GM18867 (cell line): ENCODE results near the gene DUSP16.

Experiments
- ATAC-seq: cut with Tn5 transposase; IDR thresholded peaks from one replicate; pipeline ENCODE4 v1.9.1; 2021; ENCODE audit warnings: mild to moderate bottlenecking, moderate library complexity; ENCODE audit not compliant: unreplicated experiment

The DUSP16 gene

DNA sequence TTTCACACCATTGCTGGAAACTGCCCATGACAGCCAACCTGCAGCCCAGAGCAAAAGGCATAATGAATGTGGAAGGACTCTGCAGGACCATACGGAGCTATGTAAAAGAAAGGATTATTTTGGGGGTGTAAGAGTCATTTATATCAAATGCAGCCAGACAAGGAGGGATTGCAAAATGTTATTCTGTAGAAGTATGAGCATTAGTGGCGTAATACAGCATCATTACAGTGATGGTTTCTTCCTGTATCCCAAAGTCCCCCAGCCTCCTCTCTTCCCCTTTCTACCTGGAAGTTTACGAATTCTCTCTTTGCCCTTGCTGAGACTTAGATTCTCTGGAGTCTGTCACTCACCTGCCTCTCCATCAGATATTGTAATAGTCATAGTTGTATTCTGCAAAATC lies 115.9 kb downstream of the DUSP16 start:
- ATAC-seq, result no peak

DNA sequence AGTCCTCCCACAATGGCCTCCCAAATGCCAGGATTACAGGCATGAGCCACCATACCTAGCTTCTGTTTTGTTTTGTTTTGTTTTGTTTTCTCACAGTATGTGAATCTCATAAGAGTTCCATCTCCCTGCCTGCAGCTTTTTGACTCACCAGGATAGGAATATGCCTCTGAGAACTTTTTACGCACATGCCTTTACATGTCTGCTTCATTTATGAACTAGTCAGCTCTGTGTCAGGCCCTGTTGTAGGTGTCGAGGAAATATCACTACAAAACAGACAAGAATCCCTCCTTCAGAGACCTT lies 116.8 kb downstream of the DUSP16 start:
- ATAC-seq, result no peak

DNA sequence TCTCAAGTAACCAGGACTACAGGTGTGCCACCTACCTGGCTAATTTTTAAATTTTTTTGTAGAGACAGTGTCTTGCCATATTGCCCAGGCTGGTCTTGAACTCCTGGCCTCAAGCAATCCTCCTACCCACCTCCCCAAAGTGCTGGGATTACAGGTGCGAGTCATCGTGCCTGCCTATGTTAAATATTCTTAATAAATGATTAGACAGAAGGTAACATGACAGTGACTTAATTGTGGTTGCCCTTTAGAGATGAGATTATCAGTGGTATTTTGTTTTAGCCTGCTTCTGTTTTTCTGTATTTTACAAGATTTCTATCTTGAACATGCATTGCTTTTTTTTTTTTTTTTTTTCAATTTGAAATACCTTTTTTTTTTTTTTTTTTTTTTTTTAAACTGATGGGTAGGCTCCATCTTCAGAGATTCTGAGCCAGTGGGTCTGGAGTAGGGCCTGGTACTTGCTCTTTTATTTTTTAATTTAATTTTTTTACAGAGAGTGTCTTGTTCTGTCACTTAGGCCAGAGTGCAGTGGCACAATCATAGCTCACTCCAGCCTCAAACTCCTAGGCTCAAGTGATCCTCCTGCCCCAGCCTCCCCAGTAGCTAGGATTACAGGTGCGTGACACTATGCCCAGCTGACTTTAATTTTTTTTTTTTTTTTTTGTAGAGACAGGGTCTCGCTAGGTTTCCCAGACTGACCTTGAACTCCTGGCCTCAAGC lies 117.3 kb downstream of the DUSP16 start:
- ATAC-seq, result no peak

DNA sequence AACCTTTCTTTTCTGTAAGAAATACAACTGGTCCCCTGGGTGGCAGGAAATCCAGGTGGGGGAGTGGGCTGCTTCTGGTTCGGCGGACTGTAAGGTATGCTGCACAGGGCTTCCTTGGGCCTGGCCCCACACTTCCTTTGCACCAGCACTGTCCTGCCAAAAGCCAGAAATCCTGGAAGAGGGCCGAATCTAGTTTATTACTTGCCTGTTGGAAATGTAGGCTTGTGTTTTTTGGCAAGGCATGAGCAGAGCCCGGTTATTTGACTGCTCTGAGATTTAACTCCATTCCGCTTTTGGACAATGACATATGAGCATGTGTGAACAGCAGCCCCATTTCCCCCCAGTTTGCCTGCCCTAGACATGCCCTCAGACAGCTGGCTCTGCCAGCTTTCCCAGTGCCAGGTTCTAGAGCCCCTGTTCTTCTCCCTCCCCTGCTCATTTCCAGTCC lies 119.2 kb downstream of the DUSP16 start:
- no peak for ATAC-seq

DNA sequence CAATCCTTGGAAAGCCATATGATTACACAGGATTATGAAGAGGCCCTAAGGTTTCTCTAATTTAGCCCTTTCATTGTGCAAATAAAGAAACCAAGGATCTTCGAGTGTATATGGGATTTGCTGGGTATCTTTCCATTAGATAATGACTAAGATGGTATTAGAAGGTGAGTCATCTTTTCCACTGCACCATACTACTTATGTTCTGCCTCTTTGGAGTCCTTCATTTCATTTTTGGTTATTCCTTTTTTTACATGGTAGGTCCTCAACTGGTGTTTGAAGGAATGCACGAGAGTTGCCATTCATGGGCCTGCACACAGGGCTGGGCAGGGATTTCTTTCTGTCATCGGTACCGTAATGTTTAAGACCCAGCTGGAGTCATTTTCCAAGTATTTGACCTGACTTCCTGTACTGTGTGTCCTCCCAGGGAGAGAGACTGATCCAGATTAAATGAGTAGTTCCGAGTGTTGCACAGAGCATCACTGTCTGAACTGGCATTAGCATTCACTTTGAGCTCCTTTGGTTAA lies 120.1 kb downstream of the DUSP16 start:
- no peak for ATAC-seq

DNA sequence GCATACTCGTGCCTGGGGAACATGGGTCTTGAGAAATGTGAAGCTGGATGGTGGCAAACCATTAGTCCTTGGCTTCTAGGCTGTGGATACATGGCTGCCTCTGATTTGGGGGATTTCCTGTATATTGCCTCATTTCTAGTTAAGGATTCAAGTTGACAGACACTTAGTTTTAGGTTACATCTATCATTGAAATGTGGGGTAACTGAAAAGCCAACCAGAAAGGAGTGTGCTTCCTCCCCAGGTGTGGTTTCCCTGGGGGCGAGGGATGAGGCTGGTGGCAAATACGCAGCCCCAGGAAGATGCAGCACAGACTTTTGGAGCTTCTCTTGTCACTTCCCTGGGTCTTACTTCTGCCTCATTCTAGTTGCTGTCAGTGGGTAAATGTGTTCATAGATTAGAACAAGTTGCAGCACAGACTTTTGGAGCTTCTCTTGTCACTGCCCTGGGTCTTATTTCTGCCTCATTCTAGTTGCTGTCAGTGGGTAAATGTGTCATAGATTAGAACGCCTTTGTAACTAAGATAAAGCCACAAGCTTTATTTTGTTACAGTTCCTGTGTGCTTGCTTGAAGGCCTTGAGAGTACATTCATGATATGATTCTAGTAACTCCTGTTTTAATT lies 120.7 kb downstream of the DUSP16 start:
- no peak for ATAC-seq

DNA sequence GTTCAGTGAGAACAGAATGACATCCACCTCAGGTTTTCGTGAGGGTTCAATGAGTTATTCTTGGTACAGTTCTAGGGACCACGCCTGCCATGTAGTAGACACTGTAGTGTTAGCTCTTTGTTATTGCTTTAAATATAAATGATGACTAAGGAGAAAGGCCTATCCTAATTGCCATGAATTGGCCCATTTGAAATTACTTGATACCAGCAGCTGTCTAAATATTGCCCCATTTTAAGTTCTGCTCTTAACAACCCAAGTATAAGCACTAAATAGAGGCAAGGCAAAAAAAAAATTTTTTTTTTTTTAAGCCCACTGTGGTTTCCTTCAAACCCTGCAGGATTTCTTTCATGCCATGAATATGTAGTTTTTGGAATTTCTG lies 121.2 kb downstream of the DUSP16 start:
- no peak for ATAC-seq

DNA sequence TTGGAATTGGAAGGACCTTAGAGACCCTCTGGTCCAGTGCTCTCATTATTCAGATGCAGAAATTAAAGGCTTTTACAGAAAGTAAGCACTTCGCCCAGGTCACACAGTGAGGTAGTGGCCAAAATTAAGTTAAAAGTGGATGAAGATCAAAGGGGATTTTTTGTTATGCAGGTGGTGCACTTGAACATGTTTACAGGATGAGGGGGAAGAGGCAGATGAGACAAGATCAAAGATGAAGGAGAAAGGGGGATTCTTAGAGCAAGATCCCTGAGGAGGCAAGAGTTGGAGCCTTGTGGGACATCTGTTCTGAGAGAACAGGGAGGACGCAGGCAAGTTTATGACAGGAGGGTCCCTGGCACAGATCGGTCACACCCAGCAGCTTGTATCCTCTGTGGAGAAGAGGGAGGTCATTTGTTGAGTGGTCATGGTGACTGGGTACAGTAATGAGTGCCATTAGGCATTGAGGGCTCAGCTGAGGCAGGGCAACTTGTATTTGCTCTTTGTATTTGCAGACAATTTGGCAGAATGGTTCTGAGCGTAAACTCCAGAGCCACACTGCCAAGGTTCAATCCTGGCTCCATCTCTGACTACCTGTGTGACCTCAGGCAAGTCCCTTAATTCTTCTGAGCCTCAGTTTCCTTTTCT lies 121.8 kb downstream of the DUSP16 start:
- no peak for ATAC-seq

DNA sequence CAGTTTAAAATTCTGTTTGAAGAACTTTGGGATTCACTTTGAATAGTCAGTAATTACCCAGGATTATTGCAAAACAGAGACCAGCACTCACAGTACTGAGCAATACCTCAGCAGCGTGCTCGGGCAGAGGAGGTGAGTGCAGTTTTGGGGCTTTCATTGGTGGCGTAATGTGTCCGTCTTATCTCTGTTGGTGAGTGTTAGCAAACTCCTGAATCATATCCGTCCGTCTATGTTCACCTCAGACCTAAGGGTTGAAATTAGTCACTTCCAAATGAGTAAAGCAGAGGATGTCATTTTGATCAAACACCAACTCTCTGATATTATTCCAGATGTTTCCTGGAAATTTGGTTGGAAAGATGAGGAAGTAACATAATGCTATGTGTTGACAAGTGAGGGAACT lies 123.0 kb downstream of the DUSP16 start:
- ATAC-seq, result no peak

DNA sequence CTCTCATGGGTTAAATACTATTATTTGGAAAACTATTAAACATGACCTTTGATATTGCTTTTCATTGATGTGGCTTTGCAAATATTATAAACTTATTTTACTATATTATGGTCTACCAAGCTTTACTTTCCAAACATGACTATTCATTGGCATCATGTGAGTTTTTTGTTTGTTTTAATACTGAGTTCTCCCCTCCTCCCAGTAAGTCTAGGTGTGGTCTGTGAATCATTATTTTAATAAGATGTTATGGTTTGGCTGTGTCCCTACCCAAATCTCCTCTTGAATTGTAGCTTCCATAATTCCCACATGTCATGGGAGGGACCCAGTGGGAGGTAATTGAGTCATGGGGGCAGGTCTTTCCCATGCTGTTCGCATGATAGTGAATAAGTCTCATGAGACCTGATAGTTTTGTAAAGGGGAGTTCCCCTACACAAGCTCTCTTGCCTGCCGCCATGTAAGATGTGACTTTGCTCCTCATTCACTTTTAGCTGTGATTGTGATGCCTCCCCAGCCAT lies 125.8 kb downstream of the DUSP16 start:
- ATAC-seq, result no peak

DNA sequence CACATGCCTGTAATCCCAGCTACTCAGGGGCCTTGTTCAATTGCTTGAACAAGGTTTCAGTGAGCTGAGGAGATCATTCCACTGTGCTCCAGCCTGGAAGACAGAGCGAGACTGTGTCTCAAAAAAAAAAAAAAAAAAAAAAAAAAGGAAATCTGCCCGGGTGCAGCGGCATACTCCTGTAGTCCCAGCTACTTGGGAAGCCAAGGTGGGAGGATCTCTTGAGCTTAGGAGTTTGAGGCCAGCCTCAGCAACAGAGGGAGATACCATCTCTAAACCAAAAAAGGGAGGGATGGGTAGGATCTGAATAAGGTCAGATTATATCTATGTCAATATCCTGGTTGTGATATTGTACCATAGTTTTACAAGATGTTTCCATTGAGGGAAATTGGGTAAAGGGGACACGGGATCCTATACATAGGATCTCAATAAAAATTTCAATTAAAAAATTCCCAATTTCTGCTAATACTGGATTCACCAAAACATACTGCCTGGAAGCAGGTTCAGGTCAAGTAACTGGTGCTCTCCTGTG lies 129.4 kb downstream of the DUSP16 start:
- no peak for ATAC-seq

DNA sequence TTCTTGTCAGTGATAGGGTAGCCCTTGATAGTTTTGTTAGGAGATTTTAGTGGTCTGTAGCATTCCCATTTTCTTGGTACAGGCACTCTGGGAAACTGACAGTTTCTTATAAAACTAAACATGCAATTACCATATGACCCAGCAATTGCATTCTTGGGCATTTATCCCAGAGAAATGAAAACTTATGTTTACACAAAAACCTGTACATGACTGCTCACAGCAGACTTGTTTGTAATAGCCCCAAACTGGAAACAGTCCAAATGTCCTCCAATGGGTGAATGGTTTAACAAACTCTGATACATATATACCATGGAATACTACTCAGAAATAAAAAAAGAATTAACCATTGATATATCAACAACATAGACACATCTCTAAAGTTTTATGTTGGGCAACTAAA lies 130.3 kb downstream of the DUSP16 start:
- ATAC-seq, result no peak

DNA sequence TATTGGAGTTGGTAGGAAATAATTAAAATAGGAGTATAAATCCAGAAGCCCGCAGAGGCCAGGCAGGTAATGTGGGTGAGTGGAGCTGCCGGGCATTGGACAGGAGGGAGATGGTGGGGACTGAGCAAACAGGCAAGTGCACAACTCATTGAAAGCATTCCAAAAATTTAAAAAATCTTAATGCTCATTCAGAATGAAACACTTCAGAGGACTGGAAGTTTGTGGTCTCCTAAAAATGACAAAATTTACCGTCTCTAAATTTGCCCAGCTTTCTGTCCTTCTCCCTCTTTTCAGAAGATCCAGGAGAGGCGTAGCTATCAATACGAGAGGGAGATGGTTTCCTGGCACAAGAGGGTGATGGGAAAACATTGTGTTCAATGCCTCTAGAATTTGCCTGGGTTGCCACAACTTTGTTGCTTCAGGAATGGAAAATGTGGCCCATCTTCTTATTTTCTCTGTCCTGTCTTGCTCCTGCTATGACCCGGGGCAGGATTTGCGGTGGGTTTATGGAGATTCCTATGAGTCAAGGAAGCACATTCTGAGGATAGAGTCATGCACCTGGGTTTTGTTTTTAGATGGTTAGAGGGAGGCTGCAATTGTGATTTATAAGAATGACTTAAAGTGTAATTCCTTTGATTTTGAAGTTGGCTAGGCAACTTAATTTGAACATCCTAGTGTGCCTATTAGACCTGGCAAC lies 133.6 kb downstream of the DUSP16 start:
- no peak for ATAC-seq

DNA sequence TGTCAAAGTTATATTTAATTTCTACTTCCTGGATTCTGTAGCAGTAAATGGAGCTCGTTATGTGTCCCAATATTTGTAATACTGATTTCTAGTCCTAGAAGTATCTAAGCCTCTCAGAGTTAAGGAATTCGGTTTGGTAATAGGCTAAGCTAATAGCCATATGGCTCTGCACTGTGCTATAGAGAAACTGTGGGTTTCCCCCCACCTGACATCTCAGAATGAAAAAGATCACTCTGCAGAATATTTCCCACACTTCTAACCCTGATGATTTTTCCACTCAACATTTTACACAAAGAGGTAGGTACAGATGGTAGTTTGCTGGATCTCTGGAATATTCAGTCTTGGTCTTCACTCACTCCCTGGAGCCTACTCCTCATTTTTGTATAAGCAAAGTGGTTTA lies 134.6 kb downstream of the DUSP16 start:
- ATAC-seq, result no peak

DNA sequence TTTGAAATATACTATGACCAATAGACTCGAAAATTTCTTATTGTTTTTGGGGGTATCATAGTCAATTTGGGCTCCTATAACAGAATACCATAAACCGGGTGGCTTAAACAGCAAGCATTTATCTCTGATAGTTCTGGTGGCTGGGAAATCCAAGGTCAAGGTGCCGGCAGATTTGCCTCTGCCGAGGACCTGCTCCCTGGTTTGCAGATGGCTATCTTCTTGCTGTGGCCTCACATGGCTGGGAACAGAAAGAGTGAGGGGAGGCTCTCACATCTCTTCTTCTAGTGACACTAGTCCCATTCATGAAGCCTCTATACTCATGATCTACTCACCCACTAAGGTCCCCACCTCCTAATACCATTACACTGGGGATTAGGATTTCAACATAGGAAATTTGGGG lies 135.1 kb downstream of the DUSP16 start:
- no peak for ATAC-seq

DNA sequence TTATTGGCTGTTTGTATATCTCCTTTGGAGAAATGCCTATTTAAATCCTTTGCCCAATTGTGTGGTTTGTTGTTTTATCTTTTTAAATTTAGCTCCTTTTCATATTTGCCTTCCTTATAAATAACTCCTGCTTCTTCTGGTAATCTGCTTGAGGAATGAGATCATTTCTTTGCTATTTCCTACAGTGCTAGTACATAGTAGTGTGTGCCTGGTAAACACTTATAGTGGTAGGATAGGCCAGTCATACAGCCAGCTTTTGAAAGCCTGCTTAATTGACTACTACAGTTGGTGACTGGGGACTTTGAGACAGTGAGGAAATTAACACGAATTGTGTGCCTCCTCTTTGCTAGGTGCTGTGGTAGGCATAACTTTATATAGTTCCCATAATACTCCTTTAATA lies 137.0 kb downstream of the DUSP16 start:
- no peak for ATAC-seq

DNA sequence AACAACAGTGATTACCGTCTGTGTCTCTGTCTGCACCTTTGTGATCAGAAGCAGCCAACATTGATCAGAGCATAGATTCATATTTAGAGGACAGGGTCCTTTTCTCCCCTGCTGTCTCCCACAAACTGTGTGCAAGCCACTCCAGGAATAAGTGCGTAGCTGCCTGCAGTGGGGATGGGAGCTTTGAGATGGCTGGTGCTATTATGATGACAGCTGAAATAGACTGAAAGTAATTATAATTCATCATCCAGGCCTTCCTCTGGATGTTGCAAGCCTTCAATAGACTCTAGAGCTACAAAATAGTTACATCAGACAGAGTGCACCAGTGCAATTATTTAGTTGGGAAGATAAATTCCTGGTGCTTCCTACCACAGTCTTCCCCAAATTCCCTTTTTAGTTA lies 137.7 kb downstream of the DUSP16 start:
- no peak for ATAC-seq
